Heart left ventricle (tissue), 16 donors: ENCODE measurements around the gene ARID5B. TPM values are rescaled to one million over a fixed set of nuclear protein-coding genes. Genes with fewer than 3 reads are reported as not detected.

ENCODE experiments used
- ATAC-seq, 4 donors: fragments of 200-7000 bp; cut with Tn5 transposase; one replicate each; pipeline ENCODE4 v1.9.1; 2020 to 2022; ENCODE audit warnings: moderate library complexity in 4 of 4, mild to moderate bottlenecking in 3 of 4, moderate number of reproducible peaks in 1 of 4
- DNase-seq, 5 donors: peaks; one replicate each; pipeline ENCODE4 v3.0.0-alpha.2; 2020
- H3K27ac ChIP-seq, 12 donors: fragments of 200-600 bp; sonication (generic) in 4 of 12; one replicate each; pipeline versions ENCODE4 v1.5.0 to v1.8.0; 2016 to 2022; ENCODE audit warnings: mild to moderate bottlenecking in 2 of 12
- H3K27me3 ChIP-seq, 9 donors: fragments of 200-600 bp; sonication (generic) in 2 of 9; one replicate each; pipeline versions ENCODE4 v1.5.1 to v1.8.0; 2016 to 2022; ENCODE audit warnings: mild to moderate bottlenecking in 3 of 9
- H3K36me3 ChIP-seq, 9 donors: fragments of 200-600 bp; sonication (generic) in 2 of 9; one replicate each; pipeline versions ENCODE4 v1.5.0 to v1.8.0; 2018 to 2022; ENCODE audit warnings: mild to moderate bottlenecking in 2 of 9
- H3K4me1 ChIP-seq, 12 donors: fragments of 200-600 bp; sonication (generic) in 4 of 12; one replicate each; pipeline versions ENCODE4 v1.5.0 to v1.8.0; 2016 to 2022; ENCODE audit warnings: mild to moderate bottlenecking in 3 of 12
- H3K4me3 ChIP-seq, 12 donors: fragments of 200-600 bp; sonication (generic) in 4 of 12; one replicate each; pipeline versions ENCODE4 v1.5.0 to v1.8.0; 2017 to 2022; ENCODE audit warnings: mild to moderate bottlenecking in 9 of 12, moderate library complexity in 4 of 12
- H3K9me3 ChIP-seq, 12 donors: fragments of 200-600 bp; sonication (generic) in 4 of 12; one replicate each; pipeline versions ENCODE4 v1.5.0 to v1.8.0; 2016 to 2022; ENCODE audit warnings: mild to moderate bottlenecking in 1 of 12
- POLR2A ChIP-seq, 2 donors: fragments of 450-650 bp; IDR thresholded peaks; one replicate each; pipeline ENCODE4 v1.6.1; 2017; ENCODE audit warnings: antibody characterized with exemption in 2 of 2, mild to moderate bottlenecking in 2 of 2, moderate library complexity in 2 of 2
- WGBS, 4 donors: extraction: QIAGEN DNeasy Blood & Tissue Kit in 2 of 4; methylation state at CpG; one replicate each; pipeline versions ENCODE4 v1.1.5 to v1.1.7; 2013 to 2018; 5-methylcytosine and 5-hydroxymethylcytosine counted together
- intact Hi-C, 10 donors: fragments of 100-400 bp; cut with DNase I; formaldehyde crosslinking; loops; one replicate each; pipeline versions ENCODE4 v1.11.1 to v1.14.2; 2022
- polyA plus RNA-seq, 2 donors: library from polyadenylated mRNA; stranded (reverse); fragments of 200-250 nt; gene quantifications; one replicate each; pipeline ENCODE4 v1.2.3, GENCODE V29; 2013
- total RNA-seq, 9 donors: library from RNA; depleted of rRNA in 2 of 9; stranded (reverse); fragments of >200 nt in 2 of 9; fragmentation: NEBNext Ultra II Directional in 3 of 9; extraction: Animal tissue kit (Norgen Biotek cat#: 25700) in 3 of 9; gene quantifications; one replicate each; pipeline versions ENCODE4 v1.1.0 to v1.2.4, GENCODE V29; 2016 to 2023
- TF ChIP-seq, protein P1 (sequence below), 12 donors: fragments of 200-600 bp; sonication (generic) in 4 of 12; IDR thresholded peaks; one replicate each; pipeline versions ENCODE4 v1.5.0 to v1.8.0; 2018 to 2022; ENCODE audit warnings: antibody characterized with exemption in 12 of 12, mild to moderate bottlenecking in 5 of 12
- donor health status: ischemic (EF 13 %, LVEDD 7.1; RV severe dilation, severe dysfunction).
- donor health status: healthy with polysubstance abuse.
- donor health status: DM: no; HTN: yes; CAD: no.
- donor health status: DM: no; HTN: no; CAD: no.
- donor health status: ischemic (EF 25% LVEDD 6.9; RV normal size, moderate dysfunction).
- donor health status: ischemic (EF 25% LVEDD 5.7; RV mildly dilated, moderate dysfunction).
- donor health status: healthy.
- donor health status: DM: yes; HTN: yes; CAD: no.
- donor health status: ischemic (EF 35%, LVEDD 5.7; RV mildly dilated, moderate dysfunction).
- donor health status: nonischemic (EF 11% LVEDD 7.7; RV severe dilation, severe dysfunction).
- donor health status: DM: yes; HTN: yes; CAD: no.
- donor health status: PGD.
- donor health status: ischemic (EF 29% LVEDD 5.4; RV normal size, mild dysfunction).
- donor health status: nonischemic (EF 23%, LVEDD 6.1; RV moderate dilation, normal function).

The ARID5B gene
- total and polyA plus RNA-seq, 11 donors = 4.5 to 45.5 (median 26.6) TPM

DNA sequence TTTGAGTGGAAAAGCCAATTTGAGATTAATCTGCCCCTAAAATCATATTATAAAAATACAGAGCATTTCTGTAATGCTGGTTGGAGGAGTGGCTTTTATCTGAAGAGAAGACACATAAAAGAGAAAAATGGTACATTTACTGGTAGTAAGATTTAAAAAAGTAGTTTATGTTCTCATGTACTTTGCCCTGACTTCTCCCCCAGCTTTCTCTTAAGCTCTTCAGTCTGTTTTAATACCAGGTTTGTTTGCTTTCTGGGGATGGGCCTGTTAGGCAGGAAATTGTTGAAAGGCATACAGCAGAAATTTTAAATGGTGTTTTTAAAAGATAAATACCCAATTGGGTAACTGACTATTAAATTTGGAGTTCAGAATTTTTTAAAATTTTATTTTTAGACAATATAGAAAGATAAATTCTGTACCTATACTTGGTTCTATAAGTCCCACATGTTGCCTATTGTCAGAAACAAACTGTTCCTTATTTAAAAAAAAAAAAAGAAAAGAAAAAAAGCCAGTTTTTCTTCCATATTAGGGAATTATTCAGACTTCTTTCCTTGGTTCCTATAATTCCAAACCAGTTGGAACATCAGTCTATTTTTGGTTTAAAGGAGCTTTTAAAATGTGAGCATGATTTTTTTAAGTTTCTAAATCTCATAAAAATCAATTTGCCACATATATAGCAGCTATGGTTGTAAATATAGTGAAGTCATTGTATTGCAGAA is 136.6 kb downstream of the ARID5B start:
- Histone ChIP-seq H3K36me3 (no peaks in the 10 kb centered on the region), H3K27me3 (no peaks in the 10 kb centered on the region), H3K27ac (peak overlapping the region in 7 of 12 donors; percentile 22 to 69 (median 33)), H3K4me3 (peak overlapping the region in 3 of 12 donors; percentile 23 to 41 (median 35)), H3K4me1 (peaks cover 0 to 51% (median 26%) of the 10 kb centered on the region in 12 donors), H3K9me3 (no peaks in the 10 kb centered on the region)
- no peak for ATAC-seq
- no peak for DNase-seq
- intact Hi-C loops = loop anchor here (1.0 to 10.0 kb wide), 12 partner anchors 134 to 283 kb away; partner anchors contain the start of gene ARID5B (in 5 of the 10)
- no peak for TF ChIP-seq POLR2A (IDR thresholded peaks at IDR 0.05)
- TF ChIP-seq, protein P1, sequence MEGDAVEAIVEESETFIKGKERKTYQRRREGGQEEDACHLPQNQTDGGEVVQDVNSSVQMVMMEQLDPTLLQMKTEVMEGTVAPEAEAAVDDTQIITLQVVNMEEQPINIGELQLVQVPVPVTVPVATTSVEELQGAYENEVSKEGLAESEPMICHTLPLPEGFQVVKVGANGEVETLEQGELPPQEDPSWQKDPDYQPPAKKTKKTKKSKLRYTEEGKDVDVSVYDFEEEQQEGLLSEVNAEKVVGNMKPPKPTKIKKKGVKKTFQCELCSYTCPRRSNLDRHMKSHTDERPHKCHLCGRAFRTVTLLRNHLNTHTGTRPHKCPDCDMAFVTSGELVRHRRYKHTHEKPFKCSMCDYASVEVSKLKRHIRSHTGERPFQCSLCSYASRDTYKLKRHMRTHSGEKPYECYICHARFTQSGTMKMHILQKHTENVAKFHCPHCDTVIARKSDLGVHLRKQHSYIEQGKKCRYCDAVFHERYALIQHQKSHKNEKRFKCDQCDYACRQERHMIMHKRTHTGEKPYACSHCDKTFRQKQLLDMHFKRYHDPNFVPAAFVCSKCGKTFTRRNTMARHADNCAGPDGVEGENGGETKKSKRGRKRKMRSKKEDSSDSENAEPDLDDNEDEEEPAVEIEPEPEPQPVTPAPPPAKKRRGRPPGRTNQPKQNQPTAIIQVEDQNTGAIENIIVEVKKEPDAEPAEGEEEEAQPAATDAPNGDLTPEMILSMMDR (IDR thresholded peaks at IDR 0.05) = no peak

DNA sequence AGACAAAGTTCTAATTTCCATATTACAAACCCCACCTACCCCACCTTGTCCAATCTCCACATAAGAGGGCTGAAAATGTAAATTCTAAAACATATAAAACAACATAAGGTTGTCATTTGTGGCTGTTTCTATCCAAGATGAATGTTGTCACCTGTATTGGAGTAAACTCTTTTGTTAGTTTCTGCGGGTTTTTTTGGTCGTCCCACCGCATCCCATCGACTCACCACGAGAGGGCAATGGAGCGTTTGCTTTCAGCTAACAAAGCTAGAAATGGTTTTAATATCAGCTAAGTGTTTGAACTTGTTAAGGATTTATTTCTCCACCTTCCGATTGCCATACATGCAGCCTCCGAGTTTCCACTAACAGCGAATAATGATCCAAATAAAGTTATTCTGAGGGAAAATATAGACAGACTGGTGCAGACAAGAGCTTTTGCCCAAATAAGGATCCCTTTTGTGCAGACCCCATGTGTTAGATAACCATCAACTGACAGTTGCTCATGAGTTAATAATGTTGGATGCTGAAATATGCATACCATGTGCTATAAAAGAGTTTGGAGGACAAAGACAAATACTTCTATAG is 137.2 kb downstream of the ARID5B start:
- intact Hi-C loops = loop anchor here (1.0 to 10.0 kb wide), 11 partner anchors 136 to 284 kb away; partner anchors contain the start of gene ARID5B (in 5 of the 10)
- peak overlapping the region in 7 of 12 donors; percentile 22 to 69 (median 33) for H3K27ac ChIP-seq

DNA sequence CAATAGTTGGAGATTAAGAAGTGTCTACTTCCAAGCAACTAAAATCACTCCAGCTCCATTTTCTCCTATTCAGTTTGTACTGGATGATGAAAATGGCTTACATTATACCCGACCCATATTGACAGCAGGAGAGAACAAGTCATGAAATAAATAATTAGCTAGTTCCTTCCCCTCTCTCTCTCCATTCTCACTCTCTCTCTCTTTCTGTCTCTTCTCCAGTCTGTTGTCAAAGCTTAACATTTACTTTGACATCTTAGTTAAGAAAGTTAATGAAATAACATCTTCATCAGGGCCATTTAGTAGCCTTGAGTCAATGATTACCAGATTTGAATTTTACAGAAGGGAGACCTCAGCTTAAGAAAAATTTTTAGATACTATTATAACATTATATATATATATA is 138.5 kb downstream of the ARID5B start:
- TF ChIP-seq, protein P1 (IDR thresholded peaks at IDR 0.05) = no peak
- no peak for TF ChIP-seq POLR2A (IDR thresholded peaks at IDR 0.05)
- H3K4me3 ChIP-seq = no peak overlapping the region
- H3K27me3 ChIP-seq = no peaks in the 10 kb centered on the region
- H3K36me3 ChIP-seq = no peaks in the 10 kb centered on the region
- DNase-seq (no peak), ATAC-seq (no peak)
- H3K4me1 ChIP-seq = peaks cover 0 to 71% (median 30%) of the 10 kb centered on the region in 12 donors
- H3K9me3 ChIP-seq = no peaks in the 10 kb centered on the region
- 73 to 87% (median 79%) methylated on average over 1 of the region's 1 CpG for WGBS, 4 donors
- intact Hi-C loops = loop anchor here (1.0 to 10.0 kb wide), 11 partner anchors 55 to 285 kb away; partner anchors contain the start of gene ARID5B (in 5 of the 10)
- peak overlapping the region in 1 of 12 donors; percentile 16 for H3K27ac ChIP-seq

More for the DNA sequence above, 137.2 kb downstream of the ARID5B start:
- peak overlapping the region in 7 of 12 donors; percentile 20 to 46 (median 35) for H3K4me3 ChIP-seq
- 0 to 1% (median 1%) methylated on average over 9 of the region's 9 CpGs for WGBS, 4 donors
- no peaks in the 10 kb centered on the region for H3K36me3 ChIP-seq
- no peak for TF ChIP-seq POLR2A (IDR thresholded peaks at IDR 0.05)
- TF ChIP-seq, protein P1 (IDR thresholded peaks at IDR 0.05) = peak; percentile 74 to 96 (median 85)
- no peaks in the 10 kb centered on the region for H3K27me3 ChIP-seq
- peaks cover 0 to 58% (median 26%) of the 10 kb centered on the region in 12 donors for H3K4me1 ChIP-seq
- DNase-seq (peak; percentile 73 to 79 (median 74)), ATAC-seq (peak in 3 of 4 donors; percentile 64 to 78 (median 74))
- no peaks in the 10 kb centered on the region for H3K9me3 ChIP-seq

DNA sequence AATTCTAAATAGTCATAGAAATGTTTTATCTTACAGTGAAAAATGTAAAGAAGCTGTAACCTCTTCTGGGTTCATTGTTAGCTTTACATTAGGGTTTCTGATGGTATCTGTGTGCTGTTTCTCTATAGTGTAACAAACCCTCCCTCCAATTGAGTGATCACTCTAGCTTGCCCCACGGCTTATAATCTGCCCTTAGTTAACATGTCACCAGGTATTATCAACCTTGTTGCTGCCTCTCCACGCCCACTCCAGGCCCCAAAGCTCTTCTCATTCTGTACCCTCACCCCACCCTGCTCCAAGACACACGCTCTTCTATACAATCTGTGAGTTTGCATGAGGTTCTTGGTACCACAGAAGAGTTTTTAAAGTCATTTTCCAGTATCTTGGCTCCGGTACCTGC is 139.4 kb downstream of the ARID5B start:
- ATAC-seq = no peak
- intact Hi-C loops = loop anchor here in 2 of 10 donors (10.0 kb wide), 2 partner anchors 54 to 94 kb away; no protein-coding TSS in a partner anchor

More for the DNA sequence above, 139.4 kb downstream of the ARID5B start:
- no peak for DNase-seq
- Histone ChIP-seq H3K27me3 (no peaks in the 10 kb centered on the region), H3K27ac (no peak overlapping the region), H3K9me3 (no peaks in the 10 kb centered on the region), H3K4me3 (no peak overlapping the region), H3K36me3 (no peaks in the 10 kb centered on the region), H3K4me1 (peaks cover 0 to 80% (median 39%) of the 10 kb centered on the region in 12 donors)
- TF ChIP-seq POLR2A (IDR thresholded peaks at IDR 0.05) = no peak
- TF ChIP-seq, protein P1 (IDR thresholded peaks at IDR 0.05) = no peak
- 67 to 90% (median 77%) methylated on average over 4 of the region's 4 CpGs for WGBS, 4 donors
